T-helper 2 cell treated with Interferon-gamma antibody and Interleukin-4, amounts not matched to agents 100 ng/mL and 5 ng/mL, for 36 hours (primary cell): ENCODE measurements around the gene THBS3. TPM values are rescaled to one million over a fixed set of nuclear protein-coding genes. Genes with fewer than 3 reads are reported as not detected.

Source experiments
- intact Hi-C: fragments of 100-400 bp; cut with micrococcal nuclease; formaldehyde crosslinking; loops from one replicate; pipeline ENCODE4 v1.15.1; 2023
- total RNA-seq: library from RNA; stranded (reverse); gene quantifications from 2 replicates; pipeline ENCODE4 v1.2.3, GENCODE V29; 2022

The THBS3 gene
- total RNA-seq, 1 donor from 2014 or later = 13.7 TPM

GRCh38 chr1:155208541-155209311 lies 1.0 kb upstream of the THBS3 start, which contains the start of gene MTX1:
TSS of gene MTX1 (plus strand) at chr1:155208695. CDS start at chr1:155208805, 110 bp downstream.
- intact Hi-C loops = loop anchor here (2.0 kb wide), 1 partner anchor 36 kb away; no protein-coding TSS in a partner anchor

- intact Hi-C loops = loop anchor here (1.0 to 2.0 kb wide), 4 partner anchors 13 to 116 kb away; no protein-coding TSS in a partner anchor
These were observed 549 bp downstream of the THBS3 start for GRCh38 chr1:155206891-155207805.

GRCh38 chr1:155205969-155206593 lies 1.6 kb downstream of the THBS3 start:
- intact Hi-C loops = loop anchor here (1.0 to 2.0 kb wide), 2 partner anchors 20 to 29 kb away; no protein-coding TSS in a partner anchor

- intact Hi-C loops = no loop called here
These were observed 2.7 kb downstream of the THBS3 start for GRCh38 chr1:155205035-155205434.

- intact Hi-C loops = no loop called here
These were observed 4.8 kb downstream of the THBS3 start for GRCh38 chr1:155202731-155203515.

- intact Hi-C loops = no loop called here
These were observed 5.5 kb downstream of the THBS3 start for GRCh38 chr1:155202198-155202597.

GRCh38 chr1:155200920-155201319 lies 6.8 kb downstream of the THBS3 start:
- intact Hi-C loops = no loop called here

- intact Hi-C loops = no loop called here
These were observed 7.9 kb downstream of the THBS3 start for GRCh38 chr1:155199792-155200191.

- intact Hi-C loops = no loop called here
These were observed 9.2 kb downstream of the THBS3 start for GRCh38 chr1:155198547-155198906.

GRCh38 chr1:155197901-155198546 lies 9.7 kb downstream of the THBS3 start:
- intact Hi-C loops = no loop called here

- intact Hi-C loops = no loop called here
These were observed 10.6 kb downstream of the THBS3 start for GRCh38 chr1:155196893-155197638.

GRCh38 chr1:155196103-155196892 lies 11.4 kb downstream of the THBS3 start:
- intact Hi-C loops = no loop called here

GRCh38 chr1:155195201-155196102 lies 12.2 kb downstream of the THBS3 start:
- intact Hi-C loops = no loop called here

- intact Hi-C loops = loop anchor here (1.0 kb wide), 3 partner anchors 13 to 32 kb away; partner anchors contain the start of gene THBS3
These were observed 13.8 kb downstream of the THBS3 start for GRCh38 chr1:155193991-155194240.

GRCh38 chr1:155193275-155193990 lies 14.3 kb downstream of the THBS3 start:
- intact Hi-C loops = no loop called here

GRCh38 chr1:155192346-155193274 lies 15.1 kb downstream of the THBS3 start:
- intact Hi-C loops = no loop called here
